C4-2B (cell line): Measurements from ENCODE around the gene KLK13.

Experiments used
- H3K27ac ChIP-seq: fragments of 450-650 bp; 2 replicates; pipeline ENCODE4 v1.5.1; 2017
- ZFX ChIP-seq: fragments of 450-650 bp; IDR thresholded peaks from 2 replicates; pipeline ENCODE4 v1.6.1; 2017
- TF ChIP-seq, protein P1 (sequence below): fragments of 450-650 bp; conservative IDR thresholded peaks from 2 replicates; pipeline ENCODE4 v1.5.1; 2017; ENCODE audit warnings: mild to moderate bottlenecking

KLK13 gene

DNA sequence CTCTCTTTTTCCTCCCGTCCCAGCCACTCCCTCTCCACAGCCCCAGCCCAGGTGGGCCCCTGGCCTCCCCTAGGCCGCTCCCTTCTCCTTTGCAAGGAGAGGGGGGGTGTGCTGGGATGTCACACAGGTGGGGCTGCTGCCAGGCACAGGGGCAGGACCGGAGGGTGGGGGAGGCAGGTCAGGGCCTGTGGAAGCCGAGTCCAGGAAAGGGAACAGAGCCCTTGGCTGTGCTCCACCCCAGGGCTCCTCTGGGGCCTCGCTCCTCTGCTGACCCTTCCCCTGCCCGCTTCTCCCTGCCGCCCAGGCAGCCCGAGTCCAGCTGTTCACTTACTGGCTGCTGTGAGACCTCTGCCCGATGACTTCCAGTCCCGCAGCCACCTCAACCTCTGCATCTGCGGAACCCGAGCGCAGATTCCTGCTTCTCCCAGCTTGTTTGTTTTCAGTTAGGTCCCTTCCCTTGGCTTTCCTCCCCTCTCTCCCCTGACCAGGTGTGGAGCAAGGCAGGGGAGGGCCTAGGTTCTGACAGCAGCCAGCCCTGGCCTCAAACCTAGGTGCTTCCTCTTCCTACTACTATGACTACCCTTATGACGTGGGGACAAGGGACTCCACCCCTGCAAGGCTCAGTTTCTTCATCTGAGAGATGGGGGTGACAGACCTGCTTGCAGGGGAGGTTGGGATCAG is 37.6 kb downstream of the KLK13 start:
- H3K27ac ChIP-seq: no peak overlapping the region
- TF ChIP-seq, protein P1, sequence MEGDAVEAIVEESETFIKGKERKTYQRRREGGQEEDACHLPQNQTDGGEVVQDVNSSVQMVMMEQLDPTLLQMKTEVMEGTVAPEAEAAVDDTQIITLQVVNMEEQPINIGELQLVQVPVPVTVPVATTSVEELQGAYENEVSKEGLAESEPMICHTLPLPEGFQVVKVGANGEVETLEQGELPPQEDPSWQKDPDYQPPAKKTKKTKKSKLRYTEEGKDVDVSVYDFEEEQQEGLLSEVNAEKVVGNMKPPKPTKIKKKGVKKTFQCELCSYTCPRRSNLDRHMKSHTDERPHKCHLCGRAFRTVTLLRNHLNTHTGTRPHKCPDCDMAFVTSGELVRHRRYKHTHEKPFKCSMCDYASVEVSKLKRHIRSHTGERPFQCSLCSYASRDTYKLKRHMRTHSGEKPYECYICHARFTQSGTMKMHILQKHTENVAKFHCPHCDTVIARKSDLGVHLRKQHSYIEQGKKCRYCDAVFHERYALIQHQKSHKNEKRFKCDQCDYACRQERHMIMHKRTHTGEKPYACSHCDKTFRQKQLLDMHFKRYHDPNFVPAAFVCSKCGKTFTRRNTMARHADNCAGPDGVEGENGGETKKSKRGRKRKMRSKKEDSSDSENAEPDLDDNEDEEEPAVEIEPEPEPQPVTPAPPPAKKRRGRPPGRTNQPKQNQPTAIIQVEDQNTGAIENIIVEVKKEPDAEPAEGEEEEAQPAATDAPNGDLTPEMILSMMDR: no peak
- TF ChIP-seq ZFX: no peak

DNA sequence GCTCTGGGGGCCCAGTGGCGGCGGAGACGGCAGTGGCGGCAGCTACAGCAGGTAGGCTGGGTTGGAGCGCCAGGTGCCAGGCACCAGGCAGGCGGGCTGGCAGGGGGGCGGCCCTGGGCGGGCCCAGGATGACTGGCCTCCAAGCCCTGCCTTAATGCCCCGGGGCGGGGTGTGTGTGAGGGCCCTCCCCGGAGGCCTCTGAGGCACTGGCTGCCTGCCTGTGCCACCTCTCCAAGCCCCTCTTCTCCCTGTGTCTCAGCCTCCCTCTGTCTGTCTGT is 38.4 kb downstream of the KLK13 start, which contains the start of gene KLK11:
Gene KLK11 (minus strand): TSS at position 63 of the 278 bp plus-strand sequence. CDS start 985 bp downstream, outside the sequence.
- TF ChIP-seq ZFX: no peak
- TF ChIP-seq, protein P1: no peak
- H3K27ac ChIP-seq: no peak within 1 kb of the TSS

DNA sequence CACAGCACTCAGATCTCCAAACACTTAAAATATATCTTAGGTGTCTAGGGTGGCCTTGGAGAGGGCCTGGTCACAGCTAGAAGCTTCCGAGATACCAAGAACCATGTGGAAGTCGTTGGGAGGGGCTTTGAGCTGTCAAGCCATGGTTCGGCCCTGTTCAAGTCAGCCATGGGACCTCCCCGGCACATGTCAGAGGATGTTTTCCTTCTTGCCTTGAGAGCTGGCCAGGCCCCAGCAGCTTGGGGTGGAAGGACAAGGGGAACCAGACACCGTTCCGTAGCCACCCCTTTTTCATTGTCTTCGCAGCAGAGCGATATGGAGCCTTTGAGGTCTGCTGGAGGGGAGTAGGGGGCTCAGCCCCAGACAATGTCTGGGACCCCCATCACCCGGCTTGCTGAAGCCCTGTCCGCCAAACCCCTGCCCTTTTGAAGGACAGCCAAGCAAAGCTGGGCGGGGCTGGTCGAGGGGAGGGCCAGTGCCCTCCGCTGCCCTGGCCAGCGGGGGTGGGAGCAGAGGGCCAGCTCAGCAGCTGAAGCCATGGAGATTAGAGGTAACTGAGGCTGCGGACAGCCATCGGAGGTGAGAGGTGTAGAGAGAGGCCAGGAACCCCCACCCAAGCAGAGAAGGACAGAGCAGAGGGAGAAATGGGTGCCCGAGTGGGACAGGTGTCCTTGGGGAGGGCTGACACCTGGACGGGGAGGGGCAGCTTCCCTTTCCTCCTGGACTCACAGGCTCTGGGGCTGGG is 38.9 kb downstream of the KLK13 start:
- TF ChIP-seq ZFX: no peak
- TF ChIP-seq, protein P1: no peak
- no peak overlapping the region for H3K27ac ChIP-seq

DNA sequence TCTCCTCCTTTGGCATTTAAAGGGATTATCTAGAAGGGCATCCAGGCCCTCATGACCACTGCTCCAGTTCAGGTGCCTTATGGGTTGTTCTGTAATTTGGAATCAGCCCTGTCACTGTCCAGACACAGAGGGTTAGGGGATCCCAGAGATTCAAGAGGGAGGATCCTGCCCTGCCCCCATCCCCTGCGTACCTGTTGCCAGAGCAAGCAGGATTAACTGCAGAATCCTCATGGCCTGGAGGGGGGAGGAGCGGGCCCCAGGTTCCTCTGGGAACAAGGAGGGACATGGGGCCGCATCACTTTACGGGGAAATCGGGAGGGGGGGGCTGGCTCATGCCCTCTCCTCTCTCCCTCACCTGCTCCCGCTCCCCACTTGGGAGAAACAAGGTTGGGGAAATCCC is 39.5 kb downstream of the KLK13 start:
- H3K27ac ChIP-seq: no peak overlapping the region
- TF ChIP-seq, protein P1: no peak
- TF ChIP-seq ZFX: no peak

DNA sequence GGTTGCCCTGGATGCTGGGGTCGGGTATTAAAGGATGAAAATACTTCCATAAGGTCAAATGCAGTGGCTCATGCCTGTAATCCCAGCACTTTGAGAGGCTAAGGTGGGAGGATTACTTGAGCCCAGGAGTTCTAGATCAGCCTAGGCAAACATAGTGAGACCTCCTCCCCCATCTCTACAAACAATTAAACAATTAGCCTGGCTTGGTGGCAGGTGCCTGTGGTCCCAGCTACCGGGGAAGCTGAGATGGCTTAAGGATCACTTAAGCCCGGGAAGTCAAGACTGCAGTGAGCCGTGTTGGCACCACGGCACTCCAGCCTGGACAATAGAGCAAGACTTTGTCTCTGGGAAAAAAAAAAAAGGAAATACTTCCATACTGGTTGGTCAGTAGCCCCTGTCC is 40.0 kb downstream of the KLK13 start:
- H3K27ac ChIP-seq: no peak overlapping the region
- TF ChIP-seq ZFX: no peak
- TF ChIP-seq, protein P1: no peak

DNA sequence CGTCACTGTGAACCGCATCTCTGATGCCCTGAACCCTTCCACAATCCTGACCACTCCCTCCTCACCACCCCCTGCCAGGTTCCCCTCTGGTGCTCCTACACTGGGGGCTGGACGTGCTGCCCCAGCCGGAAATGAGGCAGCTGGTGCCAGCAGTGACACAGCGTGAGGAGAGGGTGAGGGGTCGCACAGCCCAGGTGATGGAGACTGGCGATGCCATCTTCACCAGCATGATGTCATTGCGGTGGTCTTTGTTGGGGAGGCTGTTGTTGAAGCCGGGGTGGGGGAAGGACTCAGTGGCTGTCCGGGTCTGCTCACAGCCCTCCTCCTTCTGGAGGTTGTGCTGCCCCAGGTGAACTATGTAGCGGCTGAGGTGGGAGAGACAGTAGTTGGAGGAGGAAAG is 40.9 kb downstream of the KLK13 start:
- no peak for TF ChIP-seq ZFX
- TF ChIP-seq, protein P1: no peak
- H3K27ac ChIP-seq: no peak overlapping the region

DNA sequence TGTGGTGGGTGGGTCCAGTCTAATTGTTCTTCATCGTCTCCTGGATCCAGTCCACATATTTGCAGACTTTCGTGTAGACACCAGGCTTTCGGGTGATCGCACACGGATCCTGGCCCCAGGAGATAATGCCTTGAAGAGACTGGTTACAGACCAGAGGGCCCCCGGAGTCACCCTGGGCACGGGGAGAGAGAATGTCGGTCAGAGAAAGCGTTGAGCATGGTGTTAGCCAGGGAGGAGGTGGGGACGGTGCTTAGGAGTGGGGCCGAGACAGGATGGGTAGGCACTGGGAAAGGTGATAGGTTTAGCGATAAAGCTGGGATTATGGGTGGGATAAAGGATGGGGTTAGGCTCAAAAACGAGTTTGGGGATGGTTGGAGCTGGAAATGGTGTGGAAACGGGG is 42.4 kb downstream of the KLK13 start:
- no peak overlapping the region for H3K27ac ChIP-seq
- TF ChIP-seq ZFX: no peak
- TF ChIP-seq, protein P1: no peak
